ELR (cell line): ENCODE results near the gene ACSF2.
"Not testable (repeated sequence)": the region's sequence is repeated elsewhere in the genome, so short reads cannot be mapped to it uniquely, and the experiment has no call there.

Source experiments
- DNase-seq: peaks from one replicate; pipeline ENCODE4 v3.0.0-alpha.2; 2015; ENCODE audit warnings: low read depth

The ACSF2 gene

DNA sequence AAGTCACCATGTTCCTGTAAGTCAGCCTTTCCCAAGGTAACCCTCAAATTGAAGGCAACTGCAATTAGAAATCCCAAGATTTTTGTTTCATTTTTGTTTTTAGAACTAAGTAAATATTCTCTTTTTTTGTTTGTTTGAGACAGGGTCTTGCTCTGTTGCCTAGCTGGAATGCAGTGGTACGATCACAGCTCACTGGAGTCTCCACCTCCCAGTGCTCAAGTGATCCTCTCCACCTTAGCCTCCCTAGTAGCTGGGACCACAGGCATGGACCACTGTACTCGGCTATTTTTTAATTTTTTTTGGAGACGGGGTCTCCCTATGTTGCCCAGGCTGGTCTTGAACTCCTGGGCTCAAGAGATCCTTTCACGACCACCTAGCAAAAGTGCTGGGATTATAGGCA lies 18.1 kb upstream of the ACSF2 start:
- no peak for DNase-seq

DNA sequence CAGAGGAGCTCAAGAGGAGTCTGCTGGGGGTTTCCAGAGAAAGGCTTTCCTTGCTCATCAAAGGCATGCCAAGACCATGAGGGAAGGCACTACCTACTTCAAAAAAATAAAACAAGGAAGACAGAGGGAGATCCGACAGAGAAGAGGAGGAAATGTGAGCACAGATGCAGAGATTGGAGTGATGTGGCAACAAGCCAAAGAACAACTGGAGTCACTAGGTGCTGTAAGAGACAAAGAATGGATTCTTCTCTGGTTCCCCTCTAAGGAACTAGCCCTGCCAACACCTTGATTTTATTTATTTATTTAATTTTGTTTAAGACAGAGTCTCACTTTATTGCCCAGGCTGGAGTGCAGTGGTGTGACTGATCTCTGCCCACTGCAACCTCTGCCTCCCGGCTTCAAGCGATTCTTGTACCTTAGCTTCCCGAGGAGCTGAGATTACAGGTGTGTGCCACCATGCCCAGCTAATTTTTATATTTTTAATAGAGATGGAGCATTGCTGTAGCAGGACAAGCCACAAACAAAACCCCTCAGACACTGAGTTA lies 13.8 kb upstream of the ACSF2 start:
- no peak for DNase-seq

DNA sequence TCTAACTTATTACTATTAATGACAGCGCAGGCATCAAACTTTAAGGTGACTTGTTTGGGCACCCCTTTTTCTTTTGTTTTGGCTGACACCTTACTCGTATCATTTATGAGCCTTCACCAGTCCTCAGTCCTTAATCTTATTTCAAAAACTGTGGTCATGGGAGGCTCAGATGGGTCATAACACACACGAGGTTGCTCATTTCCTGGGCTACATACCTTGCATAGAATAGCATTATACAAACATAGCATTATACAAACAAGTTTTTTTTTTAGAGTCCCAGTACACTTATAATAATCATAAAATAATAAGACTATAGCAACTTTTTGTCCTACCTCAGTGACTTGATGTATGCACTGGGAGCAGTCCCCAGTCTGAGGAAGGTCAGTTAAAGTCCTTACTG lies 11.2 kb upstream of the ACSF2 start:
- DNase-seq = peak; percentile 75

DNA sequence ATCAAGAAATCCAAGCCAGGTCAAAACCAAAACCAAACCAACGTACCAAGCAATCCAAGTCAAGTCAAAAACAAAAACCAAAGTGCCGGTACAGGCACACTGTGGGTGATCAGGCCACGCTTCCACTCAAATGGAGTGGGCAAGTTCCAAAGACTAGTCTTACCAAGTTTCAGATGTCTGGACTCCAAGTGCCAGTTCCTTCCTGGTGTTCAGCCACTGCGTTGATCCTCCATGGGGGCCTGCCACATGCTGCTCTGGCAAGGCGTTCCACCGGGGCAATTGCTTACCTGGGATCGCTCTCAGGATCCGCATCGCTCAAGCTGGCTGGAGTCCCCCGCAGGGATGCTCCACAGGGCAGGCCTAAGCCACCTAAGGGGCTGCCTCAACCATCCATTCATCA lies 6.4 kb upstream of the ACSF2 start:
- not testable (repeated sequence) for DNase-seq

DNA sequence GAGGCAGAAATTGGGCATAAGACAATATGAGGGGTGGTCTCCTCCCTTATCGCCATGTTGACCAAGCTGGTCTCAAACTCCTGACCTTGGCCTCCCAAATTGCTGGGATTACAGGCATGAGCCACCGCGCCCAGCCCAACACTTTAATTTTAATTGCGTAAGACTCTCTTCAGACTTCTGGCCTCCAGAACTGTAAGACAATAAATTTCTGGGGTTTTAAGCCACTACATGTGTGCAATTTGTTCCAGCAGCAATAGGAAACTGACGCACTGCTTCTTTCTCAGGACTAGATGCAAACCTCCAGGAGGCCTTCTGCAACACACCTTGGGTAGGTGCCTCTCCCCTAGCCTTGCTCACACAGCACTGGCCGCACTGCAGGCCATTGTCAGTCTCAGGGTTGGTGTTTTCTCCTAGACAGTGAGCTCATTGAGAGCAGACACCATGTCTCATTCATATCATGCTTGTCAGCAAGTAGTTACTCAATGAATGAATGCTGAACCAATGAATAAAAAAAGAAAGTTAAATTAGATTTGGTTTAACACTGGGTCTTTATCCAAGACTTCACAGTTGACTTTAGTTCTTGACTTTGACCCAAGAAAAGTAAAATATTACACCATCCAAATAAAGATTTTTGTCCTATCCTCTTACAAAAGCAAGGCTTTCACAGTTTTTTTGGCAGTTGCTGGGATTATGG lies 5.5 kb upstream of the ACSF2 start:
- DNase-seq = no peak

DNA sequence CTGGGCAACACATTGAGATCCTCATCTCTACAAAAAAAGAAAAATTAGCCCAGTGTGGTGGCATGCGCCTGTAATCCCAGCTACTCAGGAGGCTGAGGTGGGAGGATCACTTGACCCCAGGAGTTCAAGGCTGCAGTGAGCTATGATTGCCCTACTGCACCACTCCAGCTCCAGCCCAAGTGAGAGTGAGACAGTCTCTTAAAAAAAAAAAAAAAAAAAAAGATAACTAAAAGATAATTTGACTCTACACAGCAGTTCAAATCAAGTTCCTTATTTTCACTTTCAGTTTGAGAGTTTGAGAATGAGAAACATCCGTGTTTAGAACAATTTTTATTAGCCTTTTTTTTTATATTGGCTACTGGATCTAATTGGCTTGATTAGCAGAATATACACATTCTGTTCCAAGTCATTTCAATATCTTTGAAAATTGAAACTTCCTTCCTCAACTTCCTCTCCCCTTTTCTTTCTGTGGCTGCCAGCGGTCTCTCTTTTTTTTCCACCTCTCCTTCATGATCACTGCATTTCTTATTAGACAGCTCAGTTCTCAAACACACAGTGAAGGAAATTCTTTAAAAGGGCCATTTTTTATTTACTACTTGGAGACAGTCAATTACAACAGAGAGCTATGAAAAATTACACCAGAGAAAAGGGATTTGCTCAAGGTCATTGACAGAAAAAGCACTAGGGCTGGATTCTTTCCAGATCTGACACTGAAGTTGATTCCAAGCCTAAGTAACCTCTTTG lies 4.5 kb upstream of the ACSF2 start:
- no peak for DNase-seq

DNA sequence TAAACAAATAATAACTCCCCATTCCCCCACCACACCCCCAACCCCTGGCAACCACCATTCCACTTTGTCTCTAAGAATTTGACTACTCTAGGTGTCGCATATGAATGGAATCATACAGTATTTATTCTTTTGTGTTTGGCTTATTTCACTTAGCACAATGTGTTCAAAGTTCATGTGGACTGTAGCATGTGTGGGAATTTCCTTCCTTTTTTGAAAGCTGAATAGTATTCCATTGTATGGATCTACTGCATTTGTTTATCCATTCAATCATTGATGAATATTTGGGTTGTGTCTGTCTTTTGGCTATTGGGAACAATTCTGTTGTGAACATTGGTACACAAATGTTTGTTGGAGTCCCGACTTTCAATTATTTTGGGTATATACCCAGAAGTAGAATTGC lies 3.3 kb upstream of the ACSF2 start:
- no peak for DNase-seq

DNA sequence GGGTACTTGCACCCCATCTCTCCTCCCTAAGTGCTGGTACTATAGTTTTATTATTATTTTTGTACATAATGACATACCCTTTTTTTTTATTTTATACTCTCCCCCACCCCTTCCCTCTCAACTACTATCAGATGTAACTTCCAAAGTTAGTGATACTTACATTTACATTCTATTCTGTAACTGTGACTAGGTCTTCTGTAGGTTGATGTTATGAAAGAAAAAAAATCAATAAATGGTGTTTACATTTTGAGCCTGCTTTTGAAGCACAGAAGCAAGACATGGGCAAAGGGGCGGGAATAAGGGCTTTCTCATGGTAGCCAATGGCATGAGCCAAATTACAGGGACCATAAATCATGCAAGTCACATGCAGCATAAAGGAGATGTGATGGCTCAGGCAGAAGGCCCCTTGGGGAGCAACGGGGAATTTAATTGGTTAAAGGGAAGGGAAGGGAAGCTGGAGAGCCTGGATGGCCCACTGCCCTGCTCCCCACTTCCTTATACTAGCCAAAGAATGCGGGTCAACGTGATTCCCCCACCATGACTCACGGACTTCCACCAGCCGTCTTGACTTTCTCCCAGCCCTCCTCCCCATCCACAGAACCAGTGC lies 2.4 kb upstream of the ACSF2 start:
- peak; percentile 97 for DNase-seq

DNA sequence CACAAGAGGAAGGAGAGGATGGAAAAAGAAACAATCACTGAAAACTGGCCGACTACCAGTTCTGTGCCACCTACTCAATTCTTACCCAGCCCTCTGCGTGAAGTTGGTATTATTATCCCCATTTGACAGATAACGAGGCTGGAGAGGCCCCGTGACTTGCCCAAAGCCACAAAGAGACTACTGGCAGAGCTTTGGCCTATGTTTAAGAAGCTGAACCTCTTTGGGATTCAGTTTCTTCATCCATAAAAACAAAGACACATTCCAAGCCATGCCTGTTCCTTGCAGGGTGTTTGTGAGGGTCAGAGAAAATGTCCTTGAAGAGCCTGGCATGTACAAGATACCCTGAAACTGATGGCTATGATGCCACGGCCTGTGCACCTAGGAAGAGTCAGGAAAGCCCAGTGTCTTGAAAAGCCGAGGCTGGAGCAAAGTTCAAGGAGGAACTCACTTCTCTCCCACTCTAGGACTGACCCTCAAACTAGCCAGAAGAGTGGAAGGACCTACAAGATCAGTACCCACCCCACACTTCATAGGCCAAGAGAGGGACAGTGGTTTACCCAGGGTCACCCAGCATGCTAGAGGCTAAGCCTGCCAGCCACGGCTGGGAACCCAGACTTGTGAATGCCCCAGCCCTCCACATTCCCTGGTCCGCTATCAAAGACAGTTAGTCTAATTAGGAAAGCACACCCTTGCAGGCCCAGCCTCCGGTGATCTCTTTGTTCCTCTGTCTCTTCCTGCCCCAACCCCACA lies 1.6 kb upstream of the ACSF2 start:
- no peak for DNase-seq

DNA sequence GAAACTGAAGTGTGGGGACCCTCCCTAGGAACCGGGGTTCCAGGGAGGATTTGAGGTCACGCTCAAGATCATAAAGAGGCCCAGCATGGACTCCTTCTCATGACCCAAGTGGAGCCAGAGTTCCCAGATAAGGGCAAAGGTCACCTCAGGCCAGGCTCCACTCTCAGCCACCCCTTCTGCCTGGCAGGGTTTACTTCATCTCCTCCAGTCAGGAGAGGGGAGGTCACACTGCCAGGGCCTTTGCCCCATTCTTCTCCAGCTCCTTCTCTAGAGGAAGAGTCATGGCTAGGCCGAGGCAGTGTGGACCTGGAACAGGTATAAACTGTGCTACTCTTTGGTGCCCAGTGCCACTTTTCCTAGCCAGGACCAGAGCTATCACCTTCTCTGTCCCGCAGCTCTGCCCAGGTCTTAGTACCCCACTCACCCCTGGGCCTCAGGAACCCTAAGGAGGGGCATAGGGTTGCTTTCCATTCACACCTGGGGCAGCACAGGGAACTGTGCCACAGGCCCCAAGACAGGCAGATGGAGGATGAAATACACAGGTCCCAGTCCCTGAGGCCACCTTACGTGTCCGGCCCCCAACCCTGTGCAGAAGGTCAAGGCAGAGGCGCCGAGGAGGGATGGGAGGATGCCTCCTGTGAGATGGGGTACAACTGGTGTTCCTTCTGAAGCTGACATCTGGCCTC lies 879 bp upstream of the ACSF2 start:
- DNase-seq = no peak

DNA sequence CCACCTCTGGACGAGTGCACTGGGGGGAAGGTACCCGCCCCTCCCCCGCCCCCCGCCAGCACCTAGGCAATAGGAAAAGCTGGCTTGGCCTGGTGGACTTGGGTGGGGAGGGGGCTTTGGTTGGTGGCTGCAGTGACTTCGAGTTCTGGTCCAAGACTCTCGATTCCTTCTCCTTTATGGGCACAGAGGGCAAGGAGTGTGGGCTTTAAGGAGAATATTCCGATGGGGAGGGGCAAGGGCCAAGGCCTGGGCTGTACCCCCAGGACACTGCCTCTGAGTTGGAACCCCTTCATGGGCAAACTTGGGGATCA lies 409 bp downstream of the ACSF2 start:
- no peak for DNase-seq

DNA sequence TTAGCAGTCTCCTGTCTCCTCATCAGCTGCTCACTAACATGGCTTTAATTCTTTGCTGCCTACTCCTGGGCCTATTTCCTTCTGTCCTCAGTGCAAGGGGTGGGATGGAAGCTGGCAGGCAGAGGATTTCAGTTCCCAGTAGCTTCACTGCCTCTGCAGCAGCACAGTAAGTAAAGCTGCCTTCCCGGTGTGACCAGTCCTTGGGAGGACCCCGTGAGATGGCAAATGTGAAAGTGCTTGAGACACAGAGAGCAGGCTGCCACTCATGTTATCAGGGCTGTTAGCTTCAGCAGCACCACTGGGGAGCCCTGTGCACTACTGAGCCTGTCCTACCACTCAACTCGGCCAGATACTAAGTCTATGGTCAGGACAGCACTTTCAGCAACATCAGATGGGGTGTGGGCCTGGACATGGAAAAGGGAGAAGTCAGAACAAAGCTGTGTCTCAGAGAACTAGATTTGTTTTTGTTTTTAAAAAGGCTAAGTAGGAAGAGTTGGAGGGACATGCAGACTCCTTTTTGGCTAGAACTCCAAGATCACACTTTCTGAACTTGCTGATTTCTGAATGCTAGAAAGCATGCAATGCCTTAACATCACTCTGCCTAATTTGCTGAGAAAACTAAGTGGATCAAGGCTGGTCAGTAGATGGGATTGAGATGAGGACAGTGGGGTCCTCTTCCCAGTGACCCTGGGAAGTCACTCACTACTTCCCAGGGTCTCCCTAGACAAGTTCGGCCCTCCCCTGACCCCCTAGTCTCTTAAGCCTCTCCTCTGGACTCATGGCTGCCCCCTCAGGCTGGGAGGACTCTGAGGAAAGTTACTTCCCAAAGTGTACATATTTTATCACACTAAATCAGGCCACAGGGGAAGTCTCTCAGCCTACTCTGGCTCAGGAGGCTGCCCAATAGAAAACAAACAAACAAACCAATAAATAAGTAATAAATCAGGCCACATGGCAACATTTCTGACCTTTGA lies 1.1 kb downstream of the ACSF2 start:
- peak; percentile 60 for DNase-seq

DNA sequence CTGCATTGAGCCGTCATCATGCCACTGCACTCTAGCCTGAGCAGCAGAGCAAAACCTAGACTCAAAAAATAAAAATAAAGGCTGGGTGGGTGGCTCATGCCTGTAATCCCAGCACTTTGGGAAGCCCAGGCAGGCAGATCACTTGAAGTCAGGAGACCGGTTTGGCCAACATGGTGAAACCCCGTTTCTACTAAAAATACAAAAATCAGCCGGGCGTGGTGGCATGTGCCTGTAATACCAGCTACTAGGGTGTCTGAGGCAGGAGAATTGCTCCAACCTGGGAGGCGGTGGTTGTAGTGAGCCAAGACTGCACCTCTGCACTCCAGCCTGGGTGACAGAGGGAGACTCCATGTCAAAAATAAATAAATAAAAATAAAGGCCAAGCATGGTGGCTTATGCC lies 2.1 kb downstream of the ACSF2 start:
- DNase-seq = not testable (repeated sequence)

DNA sequence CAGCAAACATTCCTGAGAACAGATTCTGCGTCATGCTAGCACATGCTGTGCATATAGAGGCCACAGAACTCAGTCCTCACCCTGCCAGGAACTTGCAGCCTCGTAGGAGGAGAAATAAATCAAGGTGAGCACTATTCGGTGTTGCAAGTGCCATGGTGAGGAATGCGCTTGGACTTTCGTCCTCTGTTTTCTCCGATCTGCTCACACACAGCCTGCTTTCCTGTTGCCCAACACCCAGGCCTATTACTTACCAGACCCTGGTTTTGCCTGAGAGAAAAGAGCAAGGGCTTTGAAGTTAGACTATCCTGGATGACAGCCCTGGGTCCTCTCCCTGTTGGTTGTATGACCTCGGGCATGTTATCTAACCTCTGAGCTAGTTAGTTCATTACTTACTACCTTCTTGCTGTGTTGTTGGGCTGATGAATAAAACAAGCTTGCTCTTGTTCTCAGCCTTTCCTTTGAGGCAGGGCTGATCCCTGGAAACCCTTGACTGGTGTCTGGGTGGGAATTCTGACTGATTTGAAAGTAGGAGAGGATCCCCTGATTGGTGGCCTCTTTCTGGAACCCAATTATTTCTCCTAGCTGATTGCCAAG lies 2.9 kb downstream of the ACSF2 start:
- no peak for DNase-seq

DNA sequence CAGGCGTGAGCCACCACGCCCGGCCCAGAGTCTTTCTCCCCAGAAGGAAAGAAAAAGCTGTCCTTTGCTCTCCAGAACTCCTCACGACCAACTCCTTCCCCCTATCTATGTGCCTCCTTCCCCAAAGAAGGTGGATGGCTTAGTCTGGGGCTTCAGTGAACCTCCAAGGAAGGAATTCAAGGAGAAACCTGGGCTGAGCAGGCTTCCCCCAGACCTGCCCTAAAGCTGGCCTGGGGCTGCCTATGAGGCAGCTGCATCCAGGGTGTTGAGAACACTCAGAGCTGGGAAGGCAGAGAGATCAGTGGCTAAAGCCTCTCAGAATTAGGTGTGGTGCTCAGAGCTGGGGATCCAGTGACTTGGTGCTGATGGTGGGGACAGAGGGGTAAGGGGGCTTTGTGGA lies 3.8 kb downstream of the ACSF2 start:
- DNase-seq = no peak

DNA sequence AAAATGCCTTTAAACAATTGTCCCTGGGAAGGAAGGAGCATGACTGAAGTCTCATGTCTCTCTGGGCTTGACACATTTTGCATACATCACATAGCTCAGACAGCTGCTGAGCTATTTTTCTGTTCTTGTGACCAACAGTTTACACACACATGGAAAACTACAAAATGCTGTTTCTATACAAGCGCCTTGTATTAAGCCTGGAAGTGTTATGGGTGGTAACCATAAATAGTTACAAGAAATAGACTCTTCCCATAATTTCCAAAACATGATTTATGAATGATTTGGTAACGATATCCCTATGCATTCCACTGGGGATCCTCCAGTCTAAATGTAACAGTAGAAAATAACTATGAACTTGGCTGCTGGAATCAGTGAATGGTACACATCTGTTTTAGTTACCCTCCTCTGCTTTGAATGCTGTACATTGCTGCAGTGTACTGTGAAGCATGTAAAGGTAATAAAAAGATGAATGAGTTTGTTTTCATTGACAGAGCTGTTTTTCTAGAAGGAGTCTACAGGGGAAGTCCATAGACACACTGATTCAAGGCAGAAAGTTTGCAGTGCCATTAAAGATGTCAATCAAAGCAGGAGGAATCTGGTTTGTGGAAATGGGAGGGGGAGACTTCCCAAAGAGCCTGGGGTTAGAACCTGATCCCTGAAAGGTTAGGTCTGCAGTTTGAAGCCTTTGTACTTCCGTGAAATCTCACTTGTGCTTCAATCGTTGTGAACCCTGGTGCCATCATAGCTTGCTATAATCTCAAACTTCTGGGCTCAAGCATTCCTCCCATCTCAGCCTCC lies 5.0 kb downstream of the ACSF2 start:
- DNase-seq = no peak

DNA sequence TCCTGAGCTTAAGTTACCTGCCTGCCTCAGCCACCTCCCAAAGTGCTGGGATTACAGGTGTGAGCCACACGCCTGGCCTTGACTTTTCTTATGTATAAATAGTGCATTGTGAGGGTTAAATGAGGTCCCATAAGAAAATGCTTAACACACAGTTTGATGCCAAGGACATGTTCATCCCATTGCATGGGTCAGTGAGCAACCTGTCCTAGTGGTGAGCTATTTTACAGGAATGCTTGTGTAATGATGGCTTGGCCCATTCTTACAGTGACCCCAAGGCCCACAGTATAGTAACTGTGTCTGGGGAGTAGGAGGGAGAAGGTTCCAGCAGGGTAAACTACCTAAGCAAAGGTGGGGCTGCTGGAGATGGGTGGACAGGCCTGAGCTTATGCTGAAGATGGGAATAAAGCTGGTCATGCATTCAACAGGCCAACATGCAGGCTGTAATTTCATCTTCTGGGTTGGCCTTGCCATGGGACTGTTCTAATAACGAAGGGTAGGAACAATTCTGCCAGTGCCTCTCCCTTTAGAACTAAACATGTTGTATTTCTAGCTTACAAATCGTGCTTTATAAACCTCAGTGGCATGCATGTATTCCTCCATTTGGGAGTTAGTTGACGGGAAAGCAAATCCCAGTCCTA lies 6.2 kb downstream of the ACSF2 start:
- DNase-seq = no peak

DNA sequence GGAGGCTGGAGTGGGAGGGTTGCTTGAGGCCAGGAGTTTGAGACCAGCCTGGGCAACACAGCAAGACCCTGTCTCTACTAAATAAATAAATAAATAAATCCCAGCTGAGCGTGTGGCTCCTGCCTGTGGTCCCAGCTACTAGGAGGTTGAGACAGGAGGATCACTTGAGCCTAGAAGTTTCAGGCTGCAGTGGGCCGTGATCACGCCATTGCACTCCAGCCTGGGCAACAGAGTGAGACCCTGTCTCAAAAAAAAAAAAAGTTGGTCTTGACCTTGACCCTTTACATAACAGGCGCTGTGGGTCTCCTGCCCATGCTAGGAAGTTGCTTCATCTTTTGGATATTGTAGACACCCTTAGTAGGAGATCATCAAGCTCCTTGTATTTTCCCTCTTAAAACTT lies 11.4 kb downstream of the ACSF2 start:
- no peak for DNase-seq

DNA sequence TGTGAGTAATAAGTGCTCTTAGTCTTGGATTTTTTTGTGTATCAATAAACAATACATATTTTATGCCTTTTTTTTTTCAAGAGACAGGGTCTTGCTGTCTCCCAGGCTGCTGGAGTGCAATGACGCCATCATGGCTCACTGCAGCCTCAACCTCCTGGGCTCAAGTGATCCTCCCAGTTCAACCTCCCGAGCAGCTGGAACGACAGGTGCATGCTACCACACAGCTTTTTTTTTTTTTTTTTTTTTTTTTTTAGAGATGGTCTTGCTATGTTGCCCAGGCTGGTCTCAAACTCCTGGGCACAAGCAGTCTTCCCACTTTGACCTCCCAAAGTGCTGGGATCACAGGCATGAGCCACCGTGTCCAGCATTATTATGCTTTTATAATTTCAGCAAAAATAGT lies 13.0 kb downstream of the ACSF2 start:
- no peak for DNase-seq
